Right kidney (tissue), 1 donor: Measurements from ENCODE around the gene QPCTL.
"Not testable (repeated sequence)": the region's sequence is repeated elsewhere in the genome, so short reads cannot be mapped to it uniquely, and the experiment has no call there.

Experiments used
- DNase-seq: peaks from one replicate; pipeline ENCODE4 v3.0.0-alpha.2; 2016

The QPCTL gene

GRCh38 chr19:45717131-45717982, 24.9 kb downstream of the QPCTL start:
- peak; percentile 88 for DNase-seq

DNA sequence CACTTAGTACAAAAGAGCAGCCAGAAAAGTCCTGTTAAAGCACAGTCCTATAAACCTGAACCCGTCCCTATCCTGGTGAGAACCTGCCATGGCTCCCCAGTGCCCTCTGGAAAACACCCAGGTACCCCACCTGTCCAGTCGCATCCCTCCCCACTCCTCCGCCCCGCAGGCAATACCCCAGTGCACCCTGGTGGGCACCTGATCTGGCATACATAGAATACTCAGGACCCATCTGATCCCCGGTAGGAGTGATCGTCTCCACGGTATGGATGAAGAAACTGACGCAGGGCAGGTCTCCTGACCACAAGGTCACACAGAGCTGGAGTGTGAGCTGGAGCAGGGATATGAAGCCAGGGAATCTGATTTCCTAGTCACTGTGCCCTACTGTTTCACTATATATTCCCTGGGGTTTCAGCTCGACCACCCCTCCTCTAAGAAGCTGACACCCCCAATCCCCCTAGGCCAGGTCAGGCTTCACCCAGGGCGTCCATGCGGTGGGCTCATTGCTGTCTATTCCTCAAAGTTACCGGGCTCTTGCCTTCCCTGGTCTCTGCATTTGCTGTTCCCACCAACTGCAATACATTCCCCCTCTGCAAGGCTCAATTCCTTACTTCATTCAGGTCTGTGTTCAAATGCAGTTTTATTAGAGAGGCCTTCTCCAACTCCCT, 25.7 kb downstream of the QPCTL start:
- DNase-seq: no peak

- DNase-seq: not testable (repeated sequence)
Observed at GRCh38 chr19:45720065-45720464, 27.6 kb downstream of the QPCTL start.

GRCh38 chr19:45728683-45729082, 36.2 kb downstream of the QPCTL start:
- DNase-seq: not testable (repeated sequence)

DNA sequence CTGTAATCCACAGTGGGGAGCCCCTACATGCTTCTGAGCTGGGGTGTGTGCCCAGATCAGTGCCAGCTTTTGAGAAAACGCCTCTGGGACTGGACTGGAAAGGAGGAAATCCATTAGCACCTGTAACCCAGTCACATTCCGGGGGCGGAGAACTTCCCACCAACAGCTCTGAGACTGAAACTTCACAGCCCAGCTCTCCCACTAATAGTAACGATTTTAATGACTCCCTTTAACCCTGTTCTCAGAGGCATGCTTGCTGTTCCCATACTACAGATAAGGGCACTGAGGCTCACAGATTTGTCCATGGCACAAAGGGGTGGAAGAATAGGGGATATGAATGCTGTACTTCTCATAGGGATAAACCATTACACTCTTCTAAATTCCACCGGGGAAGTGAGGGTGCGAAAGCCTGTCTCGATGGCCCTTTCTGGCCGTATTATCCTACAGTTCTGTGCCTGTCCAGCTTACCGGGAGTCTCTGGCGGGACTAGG, 37.4 kb downstream of the QPCTL start:
- no peak for DNase-seq

- peak; percentile 76 for DNase-seq
Observed at GRCh38 chr19:45730368-45731288, 38.2 kb downstream of the QPCTL start, which contains the start of gene FBXO46. Gene FBXO46 (minus strand): TSS chr19:45730896. CDS start chr19:45713495, 17,401 bp downstream.

DNA sequence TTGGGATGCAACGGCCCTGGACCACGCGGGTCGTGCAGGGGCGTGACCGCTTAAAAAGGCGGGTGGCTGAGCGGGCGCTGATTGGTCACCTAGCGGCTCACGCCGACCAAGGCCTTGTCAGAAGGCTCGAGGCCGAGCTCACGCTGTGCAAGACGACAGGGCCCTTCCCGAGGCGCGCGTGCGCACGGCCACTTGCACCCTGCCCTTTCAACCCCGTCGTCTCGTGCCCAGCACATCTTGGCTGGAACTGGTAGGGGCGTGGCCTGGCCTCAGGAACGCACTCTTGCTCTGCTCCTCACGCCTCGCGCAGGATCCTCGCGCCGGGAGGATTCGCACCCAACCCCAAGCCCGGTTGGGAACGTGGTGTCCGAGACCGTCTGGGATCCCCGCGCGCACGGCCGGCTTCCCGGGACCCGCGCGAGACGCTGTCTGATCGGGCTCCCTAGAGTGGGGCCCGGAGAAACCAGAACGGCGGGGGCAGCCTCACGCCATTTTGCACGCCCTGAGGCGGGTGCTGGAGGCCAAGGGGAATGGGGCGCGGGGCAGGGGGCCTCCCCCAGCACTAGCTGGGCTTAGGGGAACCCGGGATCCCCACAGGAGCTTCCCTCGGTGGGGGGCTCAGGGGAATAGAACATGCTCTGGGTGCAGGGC, 40.8 kb downstream of the QPCTL start, which contains the start of gene MEIOSIN:
TSS of gene MEIOSIN (plus strand) at position 280 of the 651 bp plus-strand sequence. CDS start 1,938 bp downstream, outside the sequence.
- no peak for DNase-seq

DNA sequence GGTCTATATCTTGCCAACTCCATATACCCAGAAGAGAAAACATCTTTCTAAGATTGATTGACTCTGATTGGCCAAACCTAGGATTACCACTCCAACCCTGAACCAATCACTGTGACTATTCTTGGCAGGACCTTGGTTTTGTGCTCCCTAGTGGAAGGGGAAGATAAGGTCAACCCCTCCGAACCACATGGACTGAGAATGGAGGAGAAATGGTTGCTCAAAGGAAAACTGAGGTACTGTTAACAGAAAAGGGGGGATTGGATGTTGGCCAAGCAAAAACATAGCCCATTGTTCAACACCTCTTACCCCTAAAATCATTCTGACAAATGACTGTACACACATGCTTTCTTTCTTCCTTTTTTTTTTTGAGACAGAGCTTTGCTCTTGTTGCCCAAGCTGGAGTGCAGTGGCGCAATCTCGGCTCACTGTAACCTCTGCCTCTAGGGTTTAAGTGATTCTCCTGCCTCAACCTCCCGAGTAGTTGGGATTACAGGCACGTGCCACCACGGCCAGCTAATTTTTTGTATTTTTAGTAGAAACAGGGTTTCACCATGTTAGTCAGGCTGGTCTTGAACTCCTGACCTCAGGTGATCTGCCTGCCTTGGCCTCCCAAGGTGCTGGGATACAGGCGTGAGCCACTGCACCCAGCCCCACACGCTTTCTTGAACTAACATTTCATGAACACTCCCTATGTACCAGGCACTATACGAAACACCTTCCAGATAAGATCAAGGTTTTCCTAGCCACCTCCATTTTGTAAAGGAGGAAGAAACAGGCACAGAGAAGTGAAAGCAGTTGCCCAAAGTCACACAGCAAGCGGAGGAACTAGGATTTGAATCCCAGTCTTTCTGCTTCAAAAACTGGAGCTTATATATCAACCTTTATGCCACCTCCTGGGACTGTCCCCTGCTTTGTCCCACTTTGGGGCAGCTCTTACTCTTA, 47.3 kb downstream of the QPCTL start:
- DNase-seq: no peak

DNA sequence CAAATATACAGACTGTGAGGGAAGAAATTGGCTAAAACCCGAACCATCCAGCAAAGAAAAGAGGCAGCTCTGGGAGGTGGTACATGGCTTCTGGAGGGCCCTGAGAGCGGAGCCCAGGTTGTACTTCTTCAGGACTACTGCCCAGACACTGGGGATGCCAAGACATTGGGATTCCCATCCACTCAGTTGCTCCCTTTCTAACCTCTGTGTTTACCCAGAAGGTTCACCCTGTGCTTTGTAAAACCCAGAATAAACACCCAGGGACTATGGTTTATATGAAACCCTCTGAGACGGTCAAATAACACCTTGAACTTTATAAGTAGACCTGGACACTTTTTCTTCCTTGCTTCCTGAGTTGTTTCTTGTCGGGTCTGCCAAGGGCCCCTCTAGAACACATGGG, 50.5 kb downstream of the QPCTL start:
- no peak for DNase-seq

GRCh38 chr19:45745606-45746005, 53.1 kb downstream of the QPCTL start:
- no peak for DNase-seq

DNA sequence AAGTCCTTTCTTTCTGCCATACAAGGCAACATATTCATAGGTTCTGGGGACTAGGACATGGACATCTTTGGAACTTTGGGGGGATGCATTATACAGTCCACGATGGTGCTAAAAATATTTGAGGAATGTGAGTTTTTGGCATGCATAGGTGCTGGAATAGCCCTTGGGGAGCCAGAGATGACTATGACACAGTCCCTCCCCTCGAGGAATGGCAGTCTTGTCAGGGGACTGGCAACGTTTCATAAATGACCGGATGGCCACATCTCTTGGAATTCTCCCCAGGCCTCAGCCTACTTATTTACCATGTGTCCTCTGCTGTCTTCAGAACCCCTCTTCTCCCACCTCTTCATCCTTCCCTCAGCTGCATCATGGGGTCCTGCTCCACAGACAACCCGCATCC, 54.4 kb downstream of the QPCTL start:
- no peak for DNase-seq

GRCh38 chr19:45747513-45747912, 55.0 kb downstream of the QPCTL start:
- no peak for DNase-seq

GRCh38 chr19:45751483-45751882, 59.0 kb downstream of the QPCTL start:
- not testable (repeated sequence) for DNase-seq

DNA sequence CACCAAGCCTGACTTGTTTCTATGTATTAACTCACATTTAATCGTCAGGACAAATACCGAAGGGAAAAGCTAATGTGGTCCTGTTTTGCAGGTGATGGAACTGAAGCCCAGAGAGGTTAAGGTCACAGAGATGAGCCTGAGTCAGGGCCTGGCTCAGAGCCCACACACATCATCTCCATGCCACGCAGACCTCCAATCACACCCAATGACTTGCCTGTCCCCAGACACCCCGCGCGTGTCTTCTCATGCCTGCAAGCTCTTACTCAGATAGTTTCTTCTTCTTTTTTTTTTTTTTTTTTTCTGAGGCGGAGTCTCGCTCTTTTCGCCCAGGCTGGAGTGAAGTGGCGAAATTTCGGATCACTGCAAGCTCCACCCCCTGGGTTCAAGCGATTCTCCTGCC, 60.2 kb downstream of the QPCTL start:
- no peak for DNase-seq

- no peak for DNase-seq
Observed at GRCh38 chr19:45753548-45753947, 61.1 kb downstream of the QPCTL start.
